Measurements from ENCODE around the gene NPHS2.
"Not testable (repeated sequence)": the region's sequence is repeated elsewhere in the genome, so short reads cannot be mapped to it uniquely, and the experiment has no call there.

NPHS2 gene

DNA sequence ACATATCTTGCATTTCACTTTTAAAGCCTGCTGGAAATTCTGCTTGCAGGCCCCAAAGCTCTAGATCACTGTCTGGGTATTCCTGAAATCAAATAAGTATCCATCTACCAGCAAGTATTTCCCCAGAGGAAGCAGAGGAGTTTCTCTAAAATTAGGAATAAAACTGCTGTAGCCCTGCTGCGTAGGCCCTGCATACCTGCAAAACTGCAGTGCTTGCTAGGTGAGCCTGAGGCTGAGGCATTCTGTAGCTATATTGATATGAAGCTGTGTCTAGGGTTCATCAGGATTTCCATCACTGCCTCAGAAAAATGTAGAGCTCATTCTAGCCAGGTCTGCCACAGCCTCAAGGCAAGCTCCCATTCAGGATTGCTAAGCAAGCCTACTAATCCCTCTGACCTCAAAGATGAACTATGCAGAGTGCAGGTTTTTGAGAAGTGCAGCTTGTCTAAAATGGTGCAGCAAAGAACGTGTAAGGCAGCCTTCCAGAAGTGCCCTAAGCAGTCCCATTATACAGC lies 28.7 kb downstream of the NPHS2 start:
- DNase-seq (ENCODE audit: low read depth, low spot score), result no peak

DNA sequence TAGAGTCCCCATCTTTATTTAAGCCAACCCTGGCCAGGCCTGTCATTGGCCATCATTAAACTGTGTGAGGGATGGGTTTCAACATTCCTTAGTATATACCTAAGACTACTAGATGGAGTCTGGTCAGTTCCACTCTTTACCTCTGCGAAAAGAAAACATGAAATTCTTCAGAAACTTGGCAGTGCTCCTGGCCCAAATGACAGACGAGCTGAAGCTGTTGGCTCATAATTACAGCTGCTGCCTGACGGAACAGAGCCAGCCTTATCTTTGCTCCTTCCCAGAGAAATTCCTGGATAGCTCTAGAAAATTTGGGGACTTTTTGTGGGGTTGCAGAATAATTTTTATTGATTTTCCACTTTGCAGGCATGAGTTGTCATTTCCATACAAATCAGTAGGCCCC lies 30.4 kb downstream of the NPHS2 start:
- no peak for DNase-seq (ENCODE audit: low read depth, low spot score)

DNA sequence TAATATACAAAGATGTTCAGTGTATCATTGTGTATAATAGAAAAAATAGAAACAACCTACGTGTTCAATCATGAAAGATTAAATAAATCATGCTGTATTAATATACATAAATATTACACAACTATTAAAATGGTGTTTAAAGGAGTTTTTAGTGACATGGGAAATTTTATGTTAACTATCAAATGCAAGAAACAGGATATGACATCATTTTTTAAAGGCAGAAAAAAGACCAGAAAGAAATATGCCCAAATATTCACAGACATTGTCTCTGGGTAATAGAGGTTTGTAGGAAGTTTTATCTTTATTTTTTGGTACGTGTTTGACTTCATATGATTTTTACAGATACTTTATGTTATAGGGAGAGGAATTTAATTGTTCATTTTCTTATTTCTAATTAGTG lies 34.0 kb downstream of the NPHS2 start:
- DNase-seq (ENCODE audit: low read depth, low spot score), result no peak

DNA sequence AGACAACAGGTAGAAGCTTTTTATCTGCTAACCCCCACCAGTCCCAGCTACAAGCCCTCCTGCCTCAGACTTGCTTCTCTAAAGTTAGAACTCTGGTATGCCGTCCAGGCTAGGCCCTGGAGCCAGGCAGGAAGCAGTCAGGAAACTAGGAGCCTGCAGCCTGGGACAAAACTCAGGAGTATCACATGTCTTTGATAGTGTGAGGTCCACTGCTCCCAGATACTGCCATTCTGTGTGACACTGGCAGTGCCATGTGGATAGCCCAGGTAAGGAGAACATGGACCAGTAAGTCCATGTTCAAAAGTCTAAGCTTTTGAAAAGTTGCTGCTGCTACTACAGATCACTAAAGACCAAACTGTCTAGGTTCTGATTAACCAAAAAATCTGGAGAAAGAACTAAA lies 45.4 kb downstream of the NPHS2 start:
- no peak for DNase-seq (ENCODE audit: low read depth, low spot score)

DNA sequence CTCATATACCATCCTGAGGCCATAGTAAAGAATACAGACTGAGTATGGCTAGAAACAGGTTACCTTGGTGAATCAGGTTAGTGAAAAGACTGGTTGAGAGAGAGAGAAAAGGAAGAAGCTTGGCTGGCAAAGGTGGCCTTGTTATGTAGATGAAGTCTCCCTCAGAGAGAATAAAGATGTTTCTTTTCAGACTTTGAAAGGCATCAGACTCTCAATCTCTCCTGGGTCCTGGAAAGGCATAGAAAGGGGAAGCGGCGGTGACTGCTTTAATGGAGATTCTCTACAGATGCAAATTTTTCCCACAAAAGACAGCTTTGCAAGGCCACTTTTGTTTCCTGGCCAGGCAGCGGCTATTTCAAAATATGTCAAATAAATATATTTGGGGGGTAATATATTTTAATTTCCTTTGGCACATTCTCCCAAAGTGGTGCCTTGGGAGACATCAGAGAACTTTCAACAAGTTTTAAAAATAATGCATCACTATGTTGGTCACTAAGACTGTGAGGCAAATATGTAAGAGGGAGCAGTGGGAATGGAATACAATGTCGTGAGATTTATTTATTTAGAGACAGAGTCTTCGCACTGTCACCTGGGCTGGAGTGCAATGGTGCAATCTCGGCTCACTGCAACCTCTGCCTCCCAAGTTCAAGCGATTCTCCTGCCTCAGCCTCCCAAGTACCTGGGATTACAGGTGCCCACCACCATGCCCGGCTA lies 46.1 kb downstream of the NPHS2 start:
- DNase-seq (ENCODE audit: low read depth, low spot score), result peak; percentile 66

DNA sequence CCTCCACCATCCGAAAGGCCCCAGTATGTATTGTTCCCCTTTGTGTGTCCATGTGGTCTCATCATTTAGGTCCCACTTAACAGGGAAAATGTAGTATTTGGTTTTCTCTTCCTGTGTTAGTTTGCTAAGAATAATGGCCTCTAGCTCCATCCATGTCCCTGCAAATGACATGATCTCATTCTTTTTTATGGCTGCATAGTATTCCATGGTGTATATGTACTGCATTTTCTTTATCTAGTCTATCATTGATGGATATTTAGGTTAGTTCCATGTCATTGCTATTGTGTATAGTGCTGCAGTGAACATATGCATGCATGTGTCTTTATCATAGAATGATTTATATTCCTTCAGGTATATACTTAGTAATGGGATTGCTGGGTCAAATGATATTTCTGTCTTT lies 57.2 kb downstream of the NPHS2 start:
- not testable (repeated sequence) for DNase-seq (ENCODE audit: low read depth, low spot score)

DNA sequence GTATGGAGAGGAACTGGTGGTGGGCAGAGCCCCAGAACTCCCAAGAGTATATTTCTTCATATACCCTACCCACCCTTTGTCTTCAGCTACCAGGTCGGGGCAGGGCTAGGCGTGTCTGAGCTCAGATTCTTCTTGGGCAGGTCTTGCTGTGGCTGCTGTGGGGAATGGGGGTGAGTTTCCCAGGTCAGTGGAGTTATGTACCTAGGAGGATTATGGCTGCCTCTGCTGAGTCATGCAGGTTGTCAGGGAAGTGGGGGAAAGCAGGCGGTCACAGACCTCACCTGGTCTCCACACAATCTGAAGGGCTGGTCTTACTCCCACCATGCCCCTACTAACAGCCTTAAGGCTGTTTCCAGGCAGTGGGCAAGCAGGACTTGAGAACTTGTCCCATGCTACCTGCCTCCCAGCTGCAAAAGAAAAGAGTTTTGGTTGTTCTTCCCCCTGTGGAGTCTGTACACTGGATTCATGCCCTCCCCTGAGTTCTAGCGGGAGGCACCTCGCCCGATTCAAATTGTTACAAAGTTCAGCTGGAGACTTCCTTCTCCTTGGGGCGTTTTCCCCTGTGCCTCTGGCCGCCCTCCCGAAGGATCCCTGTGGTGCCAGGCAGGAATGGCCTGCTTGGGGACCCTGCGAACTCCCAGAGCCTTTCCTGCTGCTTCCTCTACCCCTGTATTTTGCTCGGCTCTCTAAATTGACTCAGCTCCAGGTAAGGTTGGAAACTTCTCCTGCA lies 58.6 kb downstream of the NPHS2 start:
- peak; percentile 1 for DNase-seq (ENCODE audit: low read depth, low spot score)

DNA sequence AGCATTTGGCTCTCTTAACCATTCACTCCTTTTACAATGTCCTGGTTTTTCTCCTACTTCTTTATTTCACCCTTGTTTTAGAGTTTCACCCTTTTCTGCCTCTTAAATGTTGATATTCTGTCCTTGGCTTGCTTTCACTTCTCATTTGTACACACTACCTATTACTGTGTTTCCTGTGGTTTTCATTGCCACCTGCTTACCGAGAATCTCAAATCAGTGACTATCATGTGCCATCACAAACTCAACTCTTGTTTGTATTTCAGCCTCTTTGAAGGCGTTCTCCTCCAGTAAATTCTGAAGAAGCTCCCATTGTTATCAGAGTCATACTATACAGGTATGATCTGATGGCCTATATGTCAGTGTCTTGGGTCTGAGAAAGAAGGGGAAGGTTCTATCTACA lies 65.7 kb downstream of the NPHS2 start:
- no peak for DNase-seq (ENCODE audit: low read depth, low spot score)

DNA sequence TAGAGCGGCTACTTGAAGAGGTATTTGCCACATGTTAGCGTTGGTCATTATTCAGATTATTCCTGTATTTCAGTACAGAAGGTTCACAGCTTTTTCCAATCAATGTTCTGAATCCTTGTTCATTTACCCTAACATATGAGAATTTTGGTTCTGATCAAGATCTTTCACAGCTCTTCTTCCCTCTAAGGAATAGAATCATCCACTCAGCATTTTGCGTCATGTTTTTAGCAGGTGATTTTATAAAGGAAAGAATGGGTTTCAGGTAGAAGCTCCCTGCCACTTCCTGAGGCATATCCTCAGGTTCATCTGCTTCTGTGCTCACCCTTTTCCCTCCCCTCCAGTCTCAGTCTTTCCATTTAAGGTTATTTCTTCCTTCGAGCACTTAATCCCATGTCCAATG lies 66.4 kb downstream of the NPHS2 start:
- no peak for DNase-seq (ENCODE audit: low read depth, low spot score)

DNA sequence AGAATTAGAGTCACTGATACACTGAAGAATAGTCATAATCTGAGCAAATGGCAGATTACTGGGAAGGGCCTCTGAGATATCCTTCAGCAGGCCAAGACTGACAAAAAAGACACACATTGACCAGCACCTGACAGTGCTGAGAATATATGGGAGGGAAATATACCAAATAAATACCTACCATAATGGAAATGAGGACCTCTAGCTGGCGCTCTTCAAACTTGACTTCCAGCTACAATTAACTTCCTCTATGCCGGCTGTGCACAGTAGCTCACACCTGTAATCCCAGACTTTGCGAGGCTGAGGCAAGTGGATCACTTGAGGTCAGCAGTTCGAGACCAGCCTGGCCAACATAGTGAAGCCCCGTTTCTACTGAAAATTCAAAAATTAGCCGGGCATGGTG lies 69.5 kb downstream of the NPHS2 start:
- DNase-seq (ENCODE audit: low read depth, low spot score), result no peak
